HG02973 (cell line): ENCODE data around the gene DSCAM.

Experiments used
- ATAC-seq: cut with Tn5 transposase; IDR thresholded peaks from one replicate; pipeline ENCODE4 v1.9.1; 2021; ENCODE audit warnings: moderate library complexity; ENCODE audit not compliant: unreplicated experiment

Gene DSCAM

GRCh38 chr21:40840401-40841125, 6.4 kb downstream of the DSCAM start:
- no peak for ATAC-seq

GRCh38 chr21:40839521-40839920, 7.4 kb downstream of the DSCAM start:
- no peak for ATAC-seq

GRCh38 chr21:40837456-40837855, 9.5 kb downstream of the DSCAM start:
- ATAC-seq = no peak

GRCh38 chr21:40835184-40835694, 11.7 kb downstream of the DSCAM start:
- ATAC-seq = no peak

- ATAC-seq = no peak
Observed at GRCh38 chr21:40833184-40833583, 13.8 kb downstream of the DSCAM start.

- ATAC-seq = no peak
Observed at GRCh38 chr21:40832316-40832715, 14.6 kb downstream of the DSCAM start.

- ATAC-seq = no peak
Observed at GRCh38 chr21:40830836-40831235, 16.1 kb downstream of the DSCAM start.

GRCh38 chr21:40829791-40830190, 17.2 kb downstream of the DSCAM start:
- no peak for ATAC-seq

GRCh38 chr21:40829308-40829707, 17.6 kb downstream of the DSCAM start:
- ATAC-seq = no peak

- ATAC-seq = no peak
Observed at GRCh38 chr21:40827509-40827908, 19.4 kb downstream of the DSCAM start.

GRCh38 chr21:40819071-40819900, 27.7 kb downstream of the DSCAM start:
- ATAC-seq = no peak

- no peak for ATAC-seq
Observed at GRCh38 chr21:40813918-40814317, 33.0 kb downstream of the DSCAM start.

- ATAC-seq = no peak
Observed at GRCh38 chr21:40809673-40810197, 37.2 kb downstream of the DSCAM start.

GRCh38 chr21:40803101-40803500, 43.9 kb downstream of the DSCAM start:
- no peak for ATAC-seq

GRCh38 chr21:40800126-40800525, 46.8 kb downstream of the DSCAM start:
- no peak for ATAC-seq

GRCh38 chr21:40797891-40798290, 49.1 kb downstream of the DSCAM start:
- no peak for ATAC-seq

GRCh38 chr21:40797410-40797809, 49.5 kb downstream of the DSCAM start:
- no peak for ATAC-seq

GRCh38 chr21:40796464-40796863, 50.5 kb downstream of the DSCAM start:
- ATAC-seq = no peak

GRCh38 chr21:40795313-40795712, 51.6 kb downstream of the DSCAM start:
- no peak for ATAC-seq

- ATAC-seq = no peak
Observed at GRCh38 chr21:40792691-40793456, 54.1 kb downstream of the DSCAM start.

- ATAC-seq = no peak
Observed at GRCh38 chr21:40788635-40789034, 58.3 kb downstream of the DSCAM start.
